Lung (tissue), 12 donors: Measurements from ENCODE around the gene TRIM2. TPM values are rescaled to one million over a fixed set of nuclear protein-coding genes. Genes with fewer than 3 reads are reported as not detected.
A peak's percentile ranks its signal among the peaks of the same experiment; 100 is the strongest.

ENCODE experiments used
- ATAC-seq: fragments of 200-7000 bp; cut with Tn5 transposase; one replicate; pipeline ENCODE4 v1.9.1; 2020; ENCODE audit warnings: moderate number of reproducible peaks; ENCODE audit not compliant: insufficient read depth, low FRiP score
- DNase-seq, 3 donors: peaks; one replicate each; pipeline ENCODE4 v3.0.0-alpha.2; 2013 to 2017
- H3K27ac ChIP-seq, 2 donors: one replicate each; pipeline ENCODE4 v1.5.1; 2013; ENCODE audit warnings: mild to moderate bottlenecking in 2 of 2, moderate library complexity in 2 of 2, control low read depth in 1 of 2, inconsistent platforms in 1 of 2, low read depth in 1 of 2, low read length in 1 of 2
- H3K27me3 ChIP-seq, 3 donors: one replicate each; pipeline ENCODE4 v1.5.1; 2013; ENCODE audit warnings: low read length in 2 of 3; ENCODE audit not compliant: control insufficient read depth in 3 of 3, insufficient read depth in 3 of 3
- H3K36me3 ChIP-seq, 4 donors: one replicate each; pipeline ENCODE4 v1.5.1; 2013; ENCODE audit warnings: low read length in 4 of 4, mild to moderate bottlenecking in 1 of 4, moderate library complexity in 1 of 4; ENCODE audit not compliant: control insufficient read depth in 4 of 4, insufficient read depth in 4 of 4
- H3K4me1 ChIP-seq, 5 donors: one replicate each; pipeline ENCODE4 v1.5.1; 2013; ENCODE audit warnings: low read length in 5 of 5, mild to moderate bottlenecking in 2 of 5, moderate library complexity in 1 of 5; ENCODE audit not compliant: control insufficient read depth in 5 of 5, insufficient read depth in 5 of 5
- H3K4me3 ChIP-seq: one replicate; pipeline ENCODE4 v1.5.1; 2013; ENCODE audit warnings: mild to moderate bottlenecking, control low read depth, moderate library complexity
- H3K9ac ChIP-seq, 2 donors: one replicate each; pipeline ENCODE4 v1.5.1; 2013; ENCODE audit warnings: low read length in 2 of 2, control low read depth in 1 of 2; ENCODE audit not compliant: insufficient read depth in 1 of 2
- H3K9me3 ChIP-seq, 4 donors: one replicate each; pipeline ENCODE4 v1.5.1; 2013; ENCODE audit warnings: low read length in 3 of 4, mild to moderate bottlenecking in 1 of 4, moderate library complexity in 1 of 4; ENCODE audit not compliant: control insufficient read depth in 4 of 4, insufficient read depth in 3 of 4
- CTCF ChIP-seq: IDR thresholded peaks from 2 replicates; pipeline ENCODE4 v1.5.1; 2012; ENCODE audit warnings: mild to moderate bottlenecking; ENCODE audit errors: control extremely low read depth, extremely low read depth
- WGBS, 2 donors: extraction: QIAGEN DNeasy Blood & Tissue Kit; methylation state at CpG; one replicate each; pipeline ENCODE4 v1.1.7; 2013; 5-methylcytosine and 5-hydroxymethylcytosine counted together
- polyA plus RNA-seq, 2 donors: library from polyadenylated mRNA; stranded (reverse); fragments of 200-250 nt; gene quantifications; one replicate each; pipeline ENCODE4 v1.2.1, GENCODE V29; 2013
- total RNA-seq, 2 donors: library from RNA; depleted of rRNA in 1 of 2; stranded (reverse); fragments of >200 nt in 1 of 2; gene quantifications; one replicate each; pipeline ENCODE4 v1.2.1, GENCODE V29; 2014 to 2021
- donor health status: control.
- donor health status: control.
- donor health status: Bipolar disorder and iron deficiency.
- donor health status: healthy.
- donor health status: DM: yes; HTN: yes; CAD: no.

Gene TRIM2
- total and polyA plus RNA-seq, 4 donors = 9.1 to 74.0 (median 38.1) TPM

- no peaks in the 10 kb centered on the region for H3K9me3 ChIP-seq
Measured at GRCh38 chr4:153337686-153338085, 133.4 kb downstream of the TRIM2 start.

GRCh38 chr4:153341575-153342090 is 137.4 kb downstream of the TRIM2 start:
- WGBS, 2 donors = 35 to 42% methylated on average over 5 of the region's 5 CpGs
- TF ChIP-seq CTCF = no peak
- H3K27me3 ChIP-seq = no peaks in the 10 kb centered on the region
- no peaks in the 10 kb centered on the region for H3K9me3 ChIP-seq
- peak in 1 of 3 donors; percentile 10 for DNase-seq
- no peak for ATAC-seq
- H3K9ac ChIP-seq = no peak overlapping the region
- H3K36me3 ChIP-seq = peaks cover 0 to 8% (median 0%) of the 10 kb centered on the region in 4 donors
- no peak overlapping the region for H3K4me3 ChIP-seq
- peaks cover 0 to 12% (median 1%) of the 10 kb centered on the region in 5 donors for H3K4me1 ChIP-seq
- no peak overlapping the region for H3K27ac ChIP-seq

More at GRCh38 chr4:153337686-153338085, 133.4 kb downstream of the TRIM2 start:
- Histone ChIP-seq H3K9ac (no peak overlapping the region), H3K4me1 (peaks cover 0 to 9% (median 0%) of the 10 kb centered on the region in 5 donors), H3K4me3 (no peak overlapping the region), H3K36me3 (peaks cover 0 to 19% (median 3%) of the 10 kb centered on the region in 4 donors), H3K27me3 (no peaks in the 10 kb centered on the region), H3K27ac (no peak overlapping the region)
- ATAC-seq (no peak), DNase-seq (peak in 1 of 3 donors; percentile 26)
- 58 to 68% methylated on average over 4 of the region's 4 CpGs for WGBS, 2 donors
- no peak for TF ChIP-seq CTCF

- ATAC-seq = no peak
- WGBS, 2 donors = 88 to 97% methylated on average over 6 of the region's 6 CpGs
- no peak for TF ChIP-seq CTCF
- no peak for DNase-seq
- Histone ChIP-seq H3K9me3 (no peaks in the 10 kb centered on the region), H3K4me1 (peaks cover 0 to 16% (median 1%) of the 10 kb centered on the region in 5 donors), H3K9ac (no peak overlapping the region), H3K27ac (no peak overlapping the region), H3K4me3 (no peak overlapping the region), H3K27me3 (no peaks in the 10 kb centered on the region), H3K36me3 (peaks cover 0 to 8% (median 0%) of the 10 kb centered on the region in 4 donors)
Measured at GRCh38 chr4:153342751-153343552, 138.7 kb downstream of the TRIM2 start.
